GM13977 (cell line): Measurements from ENCODE around the gene GPBP1.
A peak's percentile ranks its signal among the peaks of the same experiment; 100 is the strongest.

Experiments used
- DNase-seq: peaks from one replicate; pipeline ENCODE4 v3.0.0; 2012; ENCODE audit warnings: low spot score
- in situ Hi-C: fragments of 300-500 bp; cut with MboI; formaldehyde crosslinking; loops from one replicate; pipeline ENCODE4 v1.12.0; 2022; ENCODE audit warnings: low sequenced_read_pairs, low pct_unique_long_range_greater_than_20kb, mixed read lengths, inconsistent platforms; ENCODE audit not compliant: unreplicated experiment
- TF ChIP-seq, protein P1 (sequence below): IDR thresholded peaks from 2 replicates; pipeline ENCODE4 v1.5.1; 2012; ENCODE audit warnings: mild to moderate bottlenecking, control low read depth; ENCODE audit not compliant: insufficient read depth; ENCODE audit errors: extremely low read depth, missing control alignments

The GPBP1 gene

DNA sequence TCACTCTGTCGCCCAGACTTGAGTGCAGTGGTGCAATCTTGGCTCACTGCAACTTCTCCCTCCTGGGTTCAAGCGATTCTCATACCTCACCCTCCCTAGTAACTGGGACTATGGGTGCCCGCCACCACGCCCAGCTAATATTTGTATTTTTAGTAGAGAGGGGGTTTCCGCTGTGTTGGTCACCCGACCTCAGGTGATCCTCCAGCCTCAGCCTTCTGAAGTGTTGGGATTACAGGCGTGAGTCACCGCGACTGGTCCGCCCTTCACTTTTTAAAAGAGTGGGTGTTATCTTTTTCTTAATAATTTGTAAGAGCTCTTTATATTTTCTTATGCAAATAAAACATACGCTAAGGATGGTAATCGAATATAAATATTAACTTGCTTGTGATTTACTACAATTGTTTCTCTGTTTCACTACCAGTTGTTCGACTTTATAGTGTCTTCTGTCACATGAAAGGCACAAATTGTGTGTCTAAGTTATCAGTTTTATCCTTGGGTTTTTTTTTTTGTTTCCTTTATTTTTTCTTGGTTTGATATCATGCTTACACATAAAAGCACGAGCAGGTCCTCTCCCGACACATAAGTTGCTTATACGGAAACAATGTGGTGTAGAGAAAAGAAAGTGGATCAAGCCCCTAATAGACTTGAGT lies 1.9 kb upstream of the GPBP1 start:
- no peak for DNase-seq
- in situ Hi-C loops: no loop called here
- TF ChIP-seq, protein P1, sequence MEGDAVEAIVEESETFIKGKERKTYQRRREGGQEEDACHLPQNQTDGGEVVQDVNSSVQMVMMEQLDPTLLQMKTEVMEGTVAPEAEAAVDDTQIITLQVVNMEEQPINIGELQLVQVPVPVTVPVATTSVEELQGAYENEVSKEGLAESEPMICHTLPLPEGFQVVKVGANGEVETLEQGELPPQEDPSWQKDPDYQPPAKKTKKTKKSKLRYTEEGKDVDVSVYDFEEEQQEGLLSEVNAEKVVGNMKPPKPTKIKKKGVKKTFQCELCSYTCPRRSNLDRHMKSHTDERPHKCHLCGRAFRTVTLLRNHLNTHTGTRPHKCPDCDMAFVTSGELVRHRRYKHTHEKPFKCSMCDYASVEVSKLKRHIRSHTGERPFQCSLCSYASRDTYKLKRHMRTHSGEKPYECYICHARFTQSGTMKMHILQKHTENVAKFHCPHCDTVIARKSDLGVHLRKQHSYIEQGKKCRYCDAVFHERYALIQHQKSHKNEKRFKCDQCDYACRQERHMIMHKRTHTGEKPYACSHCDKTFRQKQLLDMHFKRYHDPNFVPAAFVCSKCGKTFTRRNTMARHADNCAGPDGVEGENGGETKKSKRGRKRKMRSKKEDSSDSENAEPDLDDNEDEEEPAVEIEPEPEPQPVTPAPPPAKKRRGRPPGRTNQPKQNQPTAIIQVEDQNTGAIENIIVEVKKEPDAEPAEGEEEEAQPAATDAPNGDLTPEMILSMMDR: no peak

DNA sequence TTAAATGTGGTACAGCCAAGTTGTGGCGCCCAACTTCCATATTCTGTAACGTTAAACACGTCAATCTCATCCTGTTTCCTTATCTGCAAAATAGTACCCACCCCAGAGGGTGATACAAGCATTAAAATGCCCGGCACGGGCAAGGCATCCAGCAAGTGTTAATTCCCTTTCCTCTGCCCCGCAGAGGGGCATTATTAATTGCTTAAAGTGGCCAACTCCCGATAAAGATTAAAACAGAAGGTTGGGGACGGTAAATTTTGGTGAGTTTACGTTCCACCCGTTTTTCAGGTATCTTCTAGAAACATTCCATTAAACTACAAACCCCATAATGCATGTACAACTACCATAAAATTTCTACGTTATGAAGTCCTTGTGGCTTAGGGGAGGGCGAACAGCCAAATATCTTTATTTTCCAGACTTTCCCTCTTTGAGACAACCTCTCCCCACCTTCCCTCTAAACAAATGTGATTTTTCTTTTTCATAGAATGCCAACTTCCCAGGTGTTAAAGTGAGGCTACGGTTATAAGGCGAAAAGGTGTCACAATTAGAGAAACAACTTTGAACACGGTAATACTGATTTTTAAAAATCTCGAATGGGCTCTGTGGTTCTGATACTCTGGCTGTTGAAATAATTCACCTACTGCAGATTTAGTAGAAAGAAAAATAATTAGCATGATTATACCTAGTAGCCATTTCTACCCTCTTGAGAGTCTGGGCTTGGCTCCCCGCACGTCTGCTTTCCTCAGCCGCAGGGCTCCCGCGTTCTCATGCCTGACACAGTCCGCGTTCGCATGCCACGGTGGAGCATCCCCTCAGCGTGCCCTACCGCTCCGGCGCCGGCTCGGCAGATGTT lies 1.2 kb upstream of the GPBP1 start:
- TF ChIP-seq, protein P1: no peak
- DNase-seq: no peak
- in situ Hi-C loops: no loop called here

DNA sequence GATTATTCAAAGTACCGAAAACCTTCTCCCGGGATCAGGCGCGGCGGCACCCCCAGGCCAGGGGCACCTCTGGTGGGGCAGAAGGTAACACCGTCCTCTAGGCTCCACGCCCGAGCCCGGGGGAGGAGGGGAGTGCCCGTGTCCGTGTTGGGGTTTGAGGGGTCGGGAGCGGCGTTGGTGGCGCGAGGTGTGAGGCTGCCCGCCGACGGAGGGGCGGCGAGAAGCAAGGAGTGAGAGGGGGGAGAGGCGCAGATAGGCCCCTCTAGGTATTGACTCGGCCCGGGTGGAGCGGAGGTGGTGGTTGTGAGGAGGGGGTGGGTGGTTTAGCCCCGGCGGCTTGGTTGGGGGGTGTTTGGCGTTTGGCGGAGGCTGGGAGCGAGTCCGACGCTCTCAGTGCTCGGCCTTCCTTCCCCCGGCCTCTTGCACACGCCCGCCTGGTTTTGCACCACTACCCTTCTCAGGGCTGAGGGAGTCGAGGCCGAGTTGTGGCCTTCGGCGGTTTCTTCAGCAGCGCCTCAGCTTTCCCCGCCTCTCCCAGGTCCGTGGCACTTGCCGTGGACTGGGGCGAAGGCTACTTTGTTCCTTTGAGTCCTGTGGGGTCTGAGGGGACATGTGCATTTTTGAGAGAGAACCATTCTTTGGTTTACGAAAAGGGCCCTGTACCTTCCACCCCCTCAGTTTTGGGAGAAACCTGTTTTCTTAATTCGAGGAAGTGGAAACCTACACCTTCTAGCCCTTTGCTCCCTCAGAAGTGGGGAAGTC lies 450 bp downstream of the GPBP1 start:
- TF ChIP-seq, protein P1: no peak
- peak; percentile 26 for DNase-seq
- in situ Hi-C loops: no loop called here

DNA sequence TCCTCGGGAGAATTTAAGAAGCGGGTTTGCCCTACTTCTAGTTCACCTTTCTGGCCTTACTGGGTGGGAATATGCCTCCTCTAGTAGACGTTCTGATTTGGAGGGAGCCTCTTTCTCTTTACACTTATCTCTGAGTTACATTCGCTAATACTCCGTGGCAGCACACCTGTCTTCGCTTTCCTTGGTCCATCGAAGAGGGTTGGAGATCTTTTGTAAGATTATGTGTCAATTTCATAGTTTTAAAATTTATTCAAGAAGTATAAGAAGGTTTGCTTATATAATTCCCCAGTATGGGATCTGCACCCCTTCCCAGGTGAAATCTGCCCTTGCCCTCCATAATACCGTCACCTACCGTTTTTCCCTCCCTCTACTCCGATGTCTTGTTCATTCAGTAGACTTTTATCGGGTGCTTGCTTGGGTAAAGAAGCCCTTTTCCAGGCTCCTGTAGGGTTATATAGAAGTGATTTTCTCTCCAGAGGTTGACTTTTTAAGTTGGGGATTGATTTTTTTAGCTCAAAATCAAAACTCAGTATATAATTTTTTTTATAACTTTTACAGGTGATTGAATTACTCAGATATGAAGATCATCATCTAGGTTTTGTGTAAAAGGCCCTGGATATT lies 1.1 kb downstream of the GPBP1 start:
- TF ChIP-seq, protein P1: no peak
- in situ Hi-C loops: no loop called here
- DNase-seq: no peak

DNA sequence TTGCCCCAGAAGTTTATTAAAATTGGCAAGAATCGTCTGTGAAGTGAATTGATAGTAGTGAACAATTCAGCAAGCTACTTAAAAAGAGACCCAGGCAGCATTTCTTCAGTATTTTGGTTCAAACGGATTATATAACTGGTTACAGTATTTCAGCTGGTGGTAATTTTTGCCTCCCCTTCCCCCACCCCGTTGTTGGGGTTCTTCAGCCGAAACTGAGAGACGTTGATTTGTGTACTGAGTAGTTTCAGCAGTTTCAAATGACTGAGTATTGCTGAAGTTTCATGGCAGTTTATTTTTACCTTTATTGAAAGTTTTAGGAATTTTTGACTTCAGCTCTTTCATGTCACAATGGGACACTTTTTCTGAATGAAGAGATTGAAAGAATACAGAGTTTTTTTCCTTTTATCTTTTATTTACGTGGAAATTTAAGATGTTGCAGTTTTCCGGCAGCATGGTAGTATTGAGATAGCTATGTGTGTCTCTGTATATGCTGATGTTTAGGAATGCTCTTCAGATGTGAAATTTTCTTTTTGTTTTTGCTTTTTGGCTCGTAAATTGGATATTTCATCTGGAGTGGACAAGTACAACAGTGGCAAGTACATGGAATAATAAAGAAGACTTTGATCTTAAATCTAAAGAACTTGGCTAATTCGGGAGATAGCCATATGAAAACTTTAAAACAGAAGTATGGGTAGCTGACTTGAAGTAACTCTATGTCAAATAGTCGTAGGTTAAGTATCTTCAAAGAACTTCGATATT lies 1.9 kb downstream of the GPBP1 start:
- peak; percentile 54 for DNase-seq
- in situ Hi-C loops: no loop called here
- TF ChIP-seq, protein P1: no peak
